Measurements from ENCODE around the gene PPP2R1B. TPM values are rescaled to one million over a fixed set of nuclear protein-coding genes. Genes with fewer than 3 reads are reported as not detected.

PPP2R1B gene
- total and polyA plus RNA-seq, 2 experiments from 2014 or later = 13.2 to 14.4 TPM

DNA sequence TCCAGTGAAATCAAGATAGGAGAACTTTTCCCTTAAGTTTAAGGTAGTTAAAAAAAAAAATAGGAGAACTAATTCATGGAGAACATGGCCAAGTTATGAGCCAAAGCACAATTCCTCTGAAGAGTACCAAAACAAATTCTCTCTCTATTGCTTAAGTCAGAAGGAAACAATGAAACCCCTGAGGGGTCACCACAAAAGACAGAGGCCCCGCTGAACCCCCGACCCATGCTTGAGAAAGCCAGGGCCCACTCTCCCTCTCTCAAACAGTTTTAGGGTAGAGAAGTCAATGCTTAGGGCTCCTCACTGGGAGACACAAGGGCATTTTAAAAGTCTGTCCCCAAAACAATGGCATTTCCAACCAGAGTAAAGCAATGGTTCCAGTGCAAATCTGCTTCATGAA lies 26.9 kb downstream of the PPP2R1B start:
- Histone ChIP-seq H3K4me1 (ENCODE audit: low read depth) (peaks cover 39% of the 10 kb centered on the region), H3K27me3 (no peaks in the 10 kb centered on the region), H3K27ac (no peak overlapping the region), H3K9me3 (ENCODE audit: low read depth) (no peaks in the 10 kb centered on the region), H3K36me3 (no peaks in the 10 kb centered on the region), H3K4me3 (no peak overlapping the region)
- no peak for DNase-seq (ENCODE audit: low read depth in 1 of 2, low spot score in 1 of 2)
- TF ChIP-seq, protein P1, sequence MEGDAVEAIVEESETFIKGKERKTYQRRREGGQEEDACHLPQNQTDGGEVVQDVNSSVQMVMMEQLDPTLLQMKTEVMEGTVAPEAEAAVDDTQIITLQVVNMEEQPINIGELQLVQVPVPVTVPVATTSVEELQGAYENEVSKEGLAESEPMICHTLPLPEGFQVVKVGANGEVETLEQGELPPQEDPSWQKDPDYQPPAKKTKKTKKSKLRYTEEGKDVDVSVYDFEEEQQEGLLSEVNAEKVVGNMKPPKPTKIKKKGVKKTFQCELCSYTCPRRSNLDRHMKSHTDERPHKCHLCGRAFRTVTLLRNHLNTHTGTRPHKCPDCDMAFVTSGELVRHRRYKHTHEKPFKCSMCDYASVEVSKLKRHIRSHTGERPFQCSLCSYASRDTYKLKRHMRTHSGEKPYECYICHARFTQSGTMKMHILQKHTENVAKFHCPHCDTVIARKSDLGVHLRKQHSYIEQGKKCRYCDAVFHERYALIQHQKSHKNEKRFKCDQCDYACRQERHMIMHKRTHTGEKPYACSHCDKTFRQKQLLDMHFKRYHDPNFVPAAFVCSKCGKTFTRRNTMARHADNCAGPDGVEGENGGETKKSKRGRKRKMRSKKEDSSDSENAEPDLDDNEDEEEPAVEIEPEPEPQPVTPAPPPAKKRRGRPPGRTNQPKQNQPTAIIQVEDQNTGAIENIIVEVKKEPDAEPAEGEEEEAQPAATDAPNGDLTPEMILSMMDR (IDR thresholded peaks at IDR 0.05; ENCODE audit: low read depth, low read length) = no peak

DNA sequence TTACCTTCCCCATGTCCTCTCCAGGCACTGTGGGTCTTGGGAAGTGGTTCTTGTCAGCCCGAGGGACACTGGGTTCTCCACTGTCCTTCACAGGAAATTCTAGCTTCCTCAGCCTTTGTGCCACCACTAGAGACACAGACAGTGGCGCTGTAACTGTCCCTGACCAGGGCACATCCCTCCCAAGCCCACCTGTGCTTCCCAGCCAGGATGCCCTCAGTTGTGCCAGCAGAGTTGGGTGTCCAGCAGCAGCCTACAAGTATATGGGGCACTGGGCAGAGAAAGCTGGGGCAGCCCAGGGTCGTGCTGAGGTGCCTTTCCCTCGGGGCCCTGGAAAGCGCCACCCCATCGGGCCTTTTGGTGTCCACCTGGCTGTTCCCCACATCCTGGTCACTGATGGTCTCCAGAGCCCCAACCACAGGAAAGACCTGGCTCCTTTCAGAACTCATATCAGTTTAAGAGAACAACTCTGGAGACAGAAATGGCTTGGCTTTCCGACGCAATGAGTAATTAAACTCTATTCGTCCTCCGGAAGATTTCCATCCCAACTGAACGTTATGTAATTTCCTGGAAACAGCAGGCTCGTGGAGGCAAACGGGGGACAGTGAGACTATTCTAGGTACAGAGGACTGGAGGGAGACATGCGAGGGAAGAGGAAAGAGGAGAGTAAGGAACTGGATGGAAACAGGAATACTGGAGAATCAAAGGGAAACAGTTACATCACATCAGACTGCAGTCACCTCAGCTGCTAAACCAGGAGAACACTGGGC lies 28.6 kb downstream of the PPP2R1B start:
- H3K27ac ChIP-seq = no peak overlapping the region

DNA sequence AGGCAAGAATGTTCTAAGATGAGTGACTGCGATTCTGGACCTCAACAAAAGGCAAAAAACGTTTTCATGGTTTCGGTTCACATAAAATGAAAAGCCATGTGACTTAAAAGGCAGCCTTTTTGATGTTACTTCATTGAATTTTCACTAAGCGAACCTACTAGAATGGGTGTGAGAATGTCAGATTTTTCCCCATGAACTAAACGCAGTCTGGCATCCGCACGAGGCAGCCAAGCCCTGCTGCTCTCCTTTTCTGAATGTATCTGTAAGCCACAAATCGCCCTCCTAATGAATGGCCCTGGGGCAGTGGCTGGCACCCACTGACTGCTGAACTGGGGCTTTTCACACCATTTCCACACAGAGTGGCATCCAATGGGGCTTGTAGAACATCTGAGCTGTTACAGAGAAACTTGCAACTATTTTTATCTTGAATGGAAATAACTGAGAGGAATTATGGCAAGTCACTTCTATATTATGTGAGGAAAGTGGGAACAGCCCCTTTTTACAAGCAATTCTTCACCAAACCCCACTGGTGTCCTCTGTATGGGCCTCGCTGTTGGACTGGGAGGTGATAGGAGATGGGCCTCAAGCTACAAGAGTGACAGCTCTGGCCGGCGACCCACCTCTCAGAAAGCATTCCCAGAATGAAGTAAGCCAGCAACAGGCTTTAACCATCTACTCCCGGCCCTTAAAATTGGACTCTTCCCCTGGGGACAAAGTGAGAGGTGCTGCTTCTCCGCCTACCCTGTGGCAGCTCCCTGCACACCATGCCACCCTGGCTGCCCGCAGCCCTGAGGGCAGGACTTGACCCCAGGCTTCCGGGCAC lies 29.4 kb downstream of the PPP2R1B start:
- H3K9me3 ChIP-seq (ENCODE audit: low read depth) = no peaks in the 10 kb centered on the region
- H3K27ac ChIP-seq = peak overlapping the region; percentile 25
- TF ChIP-seq, protein P1 (IDR thresholded peaks at IDR 0.05; ENCODE audit: low read depth, low read length) = no peak
- H3K36me3 ChIP-seq = no peaks in the 10 kb centered on the region
- H3K4me3 ChIP-seq = no peak overlapping the region
- no peaks in the 10 kb centered on the region for H3K27me3 ChIP-seq
- DNase-seq (ENCODE audit: low read depth in 1 of 2, low spot score in 1 of 2) = no peak
- H3K4me1 ChIP-seq (ENCODE audit: low read depth) = peaks cover 37% of the 10 kb centered on the region

More for the DNA sequence above, 28.6 kb downstream of the PPP2R1B start:
- Histone ChIP-seq H3K27me3 (no peaks in the 10 kb centered on the region), H3K9me3 (ENCODE audit: low read depth) (no peaks in the 10 kb centered on the region), H3K36me3 (no peaks in the 10 kb centered on the region), H3K4me1 (ENCODE audit: low read depth) (peaks cover 45% of the 10 kb centered on the region), H3K4me3 (no peak overlapping the region)
- TF ChIP-seq, protein P1 (IDR thresholded peaks at IDR 0.05; ENCODE audit: low read depth, low read length) = no peak
- peak in 1 of 2 donors; percentile 69 for DNase-seq (ENCODE audit: low read depth in 1 of 2, low spot score in 1 of 2)

DNA sequence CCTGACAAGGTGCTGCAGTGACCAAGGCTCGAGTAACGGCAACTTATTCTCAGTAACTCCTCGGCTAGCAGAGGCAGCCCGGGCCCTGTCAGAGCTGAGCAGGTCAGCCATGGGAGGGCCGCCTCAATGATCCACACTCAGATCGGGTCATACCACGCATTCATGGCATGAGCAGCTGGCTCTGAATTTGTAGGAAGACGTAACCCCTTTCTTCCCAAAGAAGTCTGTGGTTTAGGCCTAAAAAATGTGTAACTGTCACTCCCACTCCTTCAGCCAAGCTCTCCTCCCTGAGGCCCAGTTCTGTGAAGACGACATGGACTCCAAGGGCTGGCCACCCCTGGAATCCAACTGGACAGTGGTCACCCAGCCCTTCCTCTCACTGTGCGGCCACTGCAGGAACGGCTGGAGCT lies 30.0 kb downstream of the PPP2R1B start:
- Histone ChIP-seq H3K4me3 (no peak overlapping the region), H3K4me1 (ENCODE audit: low read depth) (peaks cover 33% of the 10 kb centered on the region), H3K36me3 (no peaks in the 10 kb centered on the region), H3K27ac (peak overlapping the region; percentile 25), H3K27me3 (no peaks in the 10 kb centered on the region), H3K9me3 (ENCODE audit: low read depth) (no peaks in the 10 kb centered on the region)
- TF ChIP-seq, protein P1 (IDR thresholded peaks at IDR 0.05; ENCODE audit: low read depth, low read length) = no peak
- peak in 1 of 2 donors; percentile 78 for DNase-seq (ENCODE audit: low read depth in 1 of 2, low spot score in 1 of 2)

DNA sequence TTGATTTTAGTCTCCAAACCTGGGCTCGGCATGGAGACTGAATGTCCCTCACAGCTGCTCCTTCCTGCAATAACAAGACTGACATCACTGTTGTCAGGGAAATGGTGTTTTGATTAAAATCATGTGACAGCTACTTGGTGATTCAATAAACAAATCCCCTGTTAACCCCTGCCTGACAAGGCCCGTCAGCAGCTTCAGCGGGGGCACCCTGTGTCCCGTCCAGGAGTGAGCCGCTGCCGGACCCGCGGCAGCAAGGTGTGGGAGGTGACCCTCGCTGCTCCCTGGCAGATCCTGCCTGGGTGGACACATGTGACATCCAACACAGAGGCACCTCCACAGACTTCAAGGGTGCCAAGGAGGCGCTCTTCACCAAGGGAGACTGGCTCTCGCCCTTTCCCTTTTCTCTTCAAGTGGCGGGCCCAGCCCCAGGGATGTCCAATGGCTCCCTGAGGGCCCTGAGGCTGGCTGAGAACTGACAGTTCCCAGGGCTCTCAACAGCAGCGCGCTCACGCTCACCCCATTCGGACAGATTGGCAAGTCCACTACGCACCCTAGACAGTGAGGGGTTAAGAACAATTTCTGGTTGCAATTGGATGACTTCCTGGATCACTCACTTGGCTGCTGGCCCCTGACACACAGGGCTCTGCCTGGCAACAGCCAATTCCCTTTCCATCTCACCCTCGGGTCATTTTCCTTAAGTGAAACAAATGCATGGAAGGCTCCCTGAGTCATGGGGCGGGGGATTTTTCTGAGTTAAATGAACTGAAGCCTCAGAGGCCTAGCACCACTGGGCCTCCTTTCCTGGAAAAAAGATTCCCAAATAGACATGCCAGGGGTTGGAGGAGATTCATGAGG lies 30.7 kb downstream of the PPP2R1B start:
- H3K4me1 ChIP-seq (ENCODE audit: low read depth) = peaks cover 40% of the 10 kb centered on the region
- peak in 1 of 2 donors; percentile 98 for DNase-seq (ENCODE audit: low read depth in 1 of 2, low spot score in 1 of 2)
- peak overlapping the region; percentile 25 for H3K27ac ChIP-seq

More for the DNA sequence above, 30.7 kb downstream of the PPP2R1B start:
- TF ChIP-seq, protein P1 (IDR thresholded peaks at IDR 0.05; ENCODE audit: low read depth, low read length) = peak; percentile 9
- Histone ChIP-seq H3K4me3 (no peak overlapping the region), H3K27me3 (no peaks in the 10 kb centered on the region), H3K9me3 (ENCODE audit: low read depth) (no peaks in the 10 kb centered on the region), H3K36me3 (no peaks in the 10 kb centered on the region)
